Hepatocyte (in vitro differentiated cells): ENCODE data around the gene PTPRN2. TPM values are rescaled to one million over a fixed set of nuclear protein-coding genes. Genes with fewer than 3 reads are reported as not detected.

Experiments
- DNase-seq: peaks from one replicate; pipeline ENCODE4 v3.0.0-alpha.2; 2016; ENCODE audit warnings: low spot score
- H2AFZ ChIP-seq: fragments of 200-600 bp; sonication (generic); 2 replicates; pipeline ENCODE4 v1.6.0; 2016; ENCODE audit warnings: antibody characterized with exemption, mild to moderate bottlenecking
- H3K27ac ChIP-seq: fragments of 200-600 bp; sonication (generic); 2 replicates; pipeline ENCODE4 v1.5.1; 2016; ENCODE audit warnings: mild to moderate bottlenecking
- H3K27me3 ChIP-seq: fragments of 200-600 bp; sonication (generic); 2 replicates; pipeline ENCODE4 v1.6.1; 2016
- H3K36me3 ChIP-seq: fragments of 200-600 bp; sonication (generic); replicated peaks from 2 replicates; pipeline ENCODE4 v1.5.1; 2016; ENCODE audit warnings: low read depth; ENCODE audit not compliant: insufficient read depth
- H3K4me1 ChIP-seq: fragments of 200-600 bp; sonication (generic); 2 replicates; pipeline ENCODE4 v1.5.1; 2016; ENCODE audit warnings: mild to moderate bottlenecking, moderate library complexity; ENCODE audit not compliant: insufficient read depth
- H3K4me2 ChIP-seq: fragments of 200-600 bp; sonication (generic); 2 replicates; pipeline ENCODE4 v1.6.0; 2016
- H3K4me3 ChIP-seq: fragments of 200-600 bp; sonication (generic); 2 replicates; pipeline ENCODE4 v1.5.1; 2016; ENCODE audit warnings: mild to moderate bottlenecking
- H3K79me2 ChIP-seq: fragments of 200-600 bp; sonication (generic); 2 replicates; pipeline ENCODE4 v1.6.0; 2017; ENCODE audit warnings: mild to moderate bottlenecking
- H3K9me2 ChIP-seq: fragments of 200-600 bp; sonication (generic); replicated peaks from 2 replicates; pipeline ENCODE4 v1.6.0; 2017; ENCODE audit warnings: mild to moderate bottlenecking; ENCODE audit not compliant: insufficient read depth
- H3K9me3 ChIP-seq: fragments of 200-600 bp; sonication (generic); 2 replicates; pipeline ENCODE4 v1.5.1; 2016; ENCODE audit warnings: low read depth, mild to moderate bottlenecking
- H4K20me1 ChIP-seq: fragments of 200-600 bp; sonication (generic); 2 replicates; pipeline ENCODE4 v1.6.0; 2016; ENCODE audit warnings: mild to moderate bottlenecking; ENCODE audit not compliant: insufficient read depth, poor library complexity, severe bottlenecking
- CTCF ChIP-seq: fragments of 200-600 bp; sonication (generic); IDR thresholded peaks from 2 replicates; pipeline ENCODE4 v1.5.1; 2016; ENCODE audit warnings: antibody characterized with exemption, mild to moderate bottlenecking; ENCODE audit not compliant: poor library complexity
- EZH2 ChIP-seq: fragments of 200-600 bp; sonication (generic); IDR thresholded peaks from 2 replicates; pipeline ENCODE4 v1.6.1; 2016; ENCODE audit warnings: antibody characterized with exemption, mild to moderate bottlenecking, borderline replicate concordance
- EZH2phosphoT487 ChIP-seq: fragments of 200-600 bp; sonication (generic); IDR thresholded peaks from one replicate; pipeline ENCODE4 v1.6.1; 2018; ENCODE audit warnings: antibody characterized with exemption, mild to moderate bottlenecking, low read depth, moderate library complexity; ENCODE audit not compliant: unreplicated experiment, severe bottlenecking
- WGBS: methylation state at CpG from one replicate; pipeline ENCODE4 v1.1.6; 2016; ENCODE audit warnings: low lambda C conversion rate; ENCODE audit errors: missing lambda C conversion rate; 5-methylcytosine and 5-hydroxymethylcytosine counted together
- polyA plus RNA-seq: library from polyadenylated mRNA; unstranded; fragments of >200 nt; fragmentation: Nextera tagmentation; extraction: Ambion mirVana; gene quantifications from 2 replicates; pipeline ENCODE4 v1.2.1, GENCODE V29; 2016
- total RNA-seq: library from RNA; depleted of rRNA; stranded (reverse); fragments of >200 nt; gene quantifications from 2 replicates; pipeline ENCODE4 v1.2.3, GENCODE V29; 2014

Gene PTPRN2
- total and polyA plus RNA-seq, 2 experiments from 2014 or later, result 2.1 to 3.3 TPM

- no peaks in the 10 kb centered on the region for H3K9me3 ChIP-seq
- H3K36me3 ChIP-seq, result no peaks in the 10 kb centered on the region
- no peaks in the 10 kb centered on the region for H4K20me1 ChIP-seq
- H3K4me1 ChIP-seq, result no peaks in the 10 kb centered on the region
- H2AFZ ChIP-seq, result no peak overlapping the region
- DNase-seq, result no peak
- no peak overlapping the region for H3K4me2 ChIP-seq
- no peaks in the 10 kb centered on the region for H3K9me2 ChIP-seq
- no peaks in the 10 kb centered on the region for H3K27me3 ChIP-seq
- H3K4me3 ChIP-seq, result no peak overlapping the region
- TF ChIP-seq EZH2phosphoT487, result no peak
- no peak for TF ChIP-seq CTCF
- no peak for TF ChIP-seq EZH2
- H3K27ac ChIP-seq, result no peak overlapping the region
- WGBS, result 90% methylated on average over 20 of the region's 20 CpGs
- H3K79me2 ChIP-seq, result no peaks in the 10 kb centered on the region
Observed at GRCh38 chr7:157818701-157819454, 768.7 kb downstream of the PTPRN2 start.

GRCh38 chr7:157817944-157818700 is 769.5 kb downstream of the PTPRN2 start:
- no peak overlapping the region for H3K4me3 ChIP-seq
- 89% methylated on average over 13 of the region's 13 CpGs for WGBS
- H3K9me2 ChIP-seq, result no peaks in the 10 kb centered on the region
- no peaks in the 10 kb centered on the region for H3K4me1 ChIP-seq
- H3K9me3 ChIP-seq, result no peaks in the 10 kb centered on the region
- no peaks in the 10 kb centered on the region for H3K27me3 ChIP-seq
- H3K4me2 ChIP-seq, result no peak overlapping the region
- no peak overlapping the region for H2AFZ ChIP-seq
- DNase-seq, result no peak
- H3K79me2 ChIP-seq, result no peaks in the 10 kb centered on the region
- TF ChIP-seq EZH2phosphoT487 (no peak), EZH2 (no peak), CTCF (no peak)
- H4K20me1 ChIP-seq, result no peaks in the 10 kb centered on the region
- no peaks in the 10 kb centered on the region for H3K36me3 ChIP-seq
- no peak overlapping the region for H3K27ac ChIP-seq

GRCh38 chr7:157817433-157817832 is 770.2 kb downstream of the PTPRN2 start:
- H3K36me3 ChIP-seq, result no peaks in the 10 kb centered on the region
- no peaks in the 10 kb centered on the region for H3K9me3 ChIP-seq
- no peak overlapping the region for H3K4me2 ChIP-seq
- no peak overlapping the region for H3K4me3 ChIP-seq
- no peaks in the 10 kb centered on the region for H3K79me2 ChIP-seq
- DNase-seq, result no peak
- no peaks in the 10 kb centered on the region for H3K4me1 ChIP-seq
- 82% methylated on average over 11 of the region's 11 CpGs for whole genome bisulfite sequencing
- no peak for TF ChIP-seq EZH2phosphoT487
- no peak for TF ChIP-seq CTCF
- TF ChIP-seq EZH2, result no peak
- H3K27ac ChIP-seq, result no peak overlapping the region
- no peaks in the 10 kb centered on the region for H4K20me1 ChIP-seq
- H3K9me2 ChIP-seq, result no peaks in the 10 kb centered on the region
- no peak overlapping the region for H2AFZ ChIP-seq
- no peaks in the 10 kb centered on the region for H3K27me3 ChIP-seq
